AG04450 (cell line): Measurements from ENCODE around the gene ERICH6. TPM values are rescaled to one million over a fixed set of nuclear protein-coding genes. Genes with fewer than 3 reads are reported as not detected.

Source experiments
- CTCF ChIA-PET: fragments of 300-600, 350-600 bp; formaldehyde crosslinking; extraction: SDS; loops from one replicate; lab custom pipeline; 2022; ENCODE audit warnings: antibody characterized with exemption, inconsistent platforms; lab: Charles Lee
- POLR2A ChIA-PET: fragments of 350-600 bp; formaldehyde crosslinking; extraction: SDS; loops from one replicate; lab custom pipeline; 2021; ENCODE audit warnings: antibody characterized with exemption, inconsistent platforms; lab: Yijun Ruan, JAX
- DNase-seq: peaks from one replicate; pipeline ENCODE4 v3.0.0-alpha.2; 2011; ENCODE audit warnings: low read depth, low spot score
- H3K27ac ChIP-seq: one replicate; pipeline ENCODE4 v1.5.1; 2012; ENCODE audit warnings: low read depth, low read length, control low read depth
- H3K27me3 ChIP-seq: one replicate; pipeline ENCODE4 v1.6.0; 2012; ENCODE audit warnings: low read length; ENCODE audit not compliant: control insufficient read depth, insufficient read depth
- H3K4me3 ChIP-seq: 2 replicates; pipeline ENCODE4 v1.5.1; 2011; ENCODE audit warnings: mild to moderate bottlenecking, low read depth, low read length, control low read depth
- H3K9me3 ChIP-seq: 2 replicates; pipeline ENCODE4 v1.5.1; 2012; ENCODE audit warnings: low read length; ENCODE audit not compliant: control insufficient read depth, insufficient read depth
- polyA plus RNA-seq: library from polyadenylated mRNA; depleted of rRNA; stranded (reverse); fragments of >200 nt; gene quantifications from 2 replicates; pipeline ENCODE4 v1.2.3, GENCODE V29; 2011
- TF ChIP-seq, protein P1 (sequence below): IDR thresholded peaks from 2 replicates; pipeline ENCODE4 v1.5.1; 2011; ENCODE audit warnings: low read depth, low read length, control low read depth, inconsistent platforms

ERICH6 gene
- polyA plus RNA-seq, 1 experiment: not detected

DNA sequence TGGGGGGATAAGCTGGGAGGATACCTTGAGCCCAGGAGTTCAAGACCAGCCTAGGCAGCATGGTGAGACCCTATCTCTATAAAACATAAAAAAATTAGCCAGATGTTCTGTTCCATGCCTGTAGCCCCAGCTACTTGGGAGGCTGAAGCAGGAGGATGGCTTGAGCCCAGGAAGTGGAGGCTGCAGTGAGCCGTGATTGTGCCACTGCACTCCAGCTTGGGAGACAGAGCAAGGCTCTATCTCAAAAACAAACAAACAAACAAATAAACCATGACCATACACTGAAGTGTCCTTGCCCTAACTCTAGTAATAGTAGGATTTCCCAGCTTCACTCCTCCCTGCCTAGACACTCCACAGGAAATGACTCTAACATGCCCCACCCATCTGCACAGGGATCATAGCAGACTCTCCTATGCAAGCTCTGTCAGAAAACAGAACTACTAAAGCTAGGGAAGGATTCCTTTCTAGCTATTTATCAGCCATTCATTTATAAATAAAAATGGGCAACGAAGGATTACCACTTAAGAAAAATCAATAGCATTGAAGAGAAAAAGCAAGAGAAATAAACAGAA lies 4.6 kb downstream of the ERICH6 start:
- Histone ChIP-seq H3K4me3 (no peak overlapping the region), H3K27me3 (no peaks in the 10 kb centered on the region), H3K9me3 (no peaks in the 10 kb centered on the region; the same call in 1 of the 2 replicates), H3K27ac (no peak overlapping the region)
- ChIA-PET POLR2A (interaction anchor here (1.1 kb wide), 1 partner anchor 64 kb away, joined by 4 read pairs; the partner anchor contains the start of gene SIAH2), CTCF (interaction anchor here (0.6 kb wide), 1 partner anchor 165 kb away, joined by 4 read pairs; no protein-coding TSS in a partner anchor)
- TF ChIP-seq, protein P1, sequence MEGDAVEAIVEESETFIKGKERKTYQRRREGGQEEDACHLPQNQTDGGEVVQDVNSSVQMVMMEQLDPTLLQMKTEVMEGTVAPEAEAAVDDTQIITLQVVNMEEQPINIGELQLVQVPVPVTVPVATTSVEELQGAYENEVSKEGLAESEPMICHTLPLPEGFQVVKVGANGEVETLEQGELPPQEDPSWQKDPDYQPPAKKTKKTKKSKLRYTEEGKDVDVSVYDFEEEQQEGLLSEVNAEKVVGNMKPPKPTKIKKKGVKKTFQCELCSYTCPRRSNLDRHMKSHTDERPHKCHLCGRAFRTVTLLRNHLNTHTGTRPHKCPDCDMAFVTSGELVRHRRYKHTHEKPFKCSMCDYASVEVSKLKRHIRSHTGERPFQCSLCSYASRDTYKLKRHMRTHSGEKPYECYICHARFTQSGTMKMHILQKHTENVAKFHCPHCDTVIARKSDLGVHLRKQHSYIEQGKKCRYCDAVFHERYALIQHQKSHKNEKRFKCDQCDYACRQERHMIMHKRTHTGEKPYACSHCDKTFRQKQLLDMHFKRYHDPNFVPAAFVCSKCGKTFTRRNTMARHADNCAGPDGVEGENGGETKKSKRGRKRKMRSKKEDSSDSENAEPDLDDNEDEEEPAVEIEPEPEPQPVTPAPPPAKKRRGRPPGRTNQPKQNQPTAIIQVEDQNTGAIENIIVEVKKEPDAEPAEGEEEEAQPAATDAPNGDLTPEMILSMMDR: no peak
- DNase-seq: no peak

- DNase-seq: no peak
- ChIA-PET POLR2A (no interaction called here), CTCF (no interaction called here)
- Histone ChIP-seq H3K9me3 (no peaks in the 10 kb centered on the region), H3K27ac (no peak overlapping the region), H3K27me3 (no peaks in the 10 kb centered on the region), H3K4me3 (no peak overlapping the region)
- TF ChIP-seq, protein P1: no peak
Observed at GRCh38 chr3:150697646-150698045, 6.1 kb downstream of the ERICH6 start.

DNA sequence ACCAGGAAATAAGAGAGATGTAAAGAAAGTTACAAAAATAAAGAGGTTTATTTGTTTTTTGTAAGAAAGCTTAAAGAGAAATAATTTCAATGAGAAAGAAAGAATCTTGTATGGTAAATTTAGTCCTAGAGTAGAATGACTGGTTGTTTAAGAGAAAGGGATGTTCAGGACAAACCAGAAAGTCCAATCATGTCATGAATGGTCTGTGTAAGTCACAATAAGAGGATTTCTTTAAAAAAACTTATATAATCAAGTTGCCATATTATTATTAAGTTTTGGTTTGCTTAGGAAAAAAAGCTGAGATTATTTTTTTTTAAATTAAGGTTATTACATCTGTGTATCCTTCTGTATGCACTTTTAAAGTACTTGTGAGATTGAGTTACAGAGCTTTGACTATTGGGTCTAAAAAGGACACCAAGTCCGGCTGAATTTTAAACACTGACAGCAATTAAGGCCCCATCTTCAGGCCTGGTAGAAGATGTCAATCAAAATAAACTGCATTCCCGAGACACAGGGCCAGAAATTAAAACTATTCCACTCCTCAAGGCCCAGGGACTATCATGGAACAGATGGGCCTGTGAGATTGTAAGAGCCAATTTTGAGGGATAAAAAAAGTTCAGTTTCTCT lies 12.2 kb downstream of the ERICH6 start:
- TF ChIP-seq, protein P1: no peak
- no peak for DNase-seq
- no peaks in the 10 kb centered on the region for H3K27me3 ChIP-seq
- CTCF ChIA-PET: no interaction called here
- H3K27ac ChIP-seq: no peak overlapping the region
- POLR2A ChIA-PET: no interaction called here
- no peaks in the 10 kb centered on the region; the same call in 1 of the 2 replicates for H3K9me3 ChIP-seq
- H3K4me3 ChIP-seq: no peak overlapping the region

DNA sequence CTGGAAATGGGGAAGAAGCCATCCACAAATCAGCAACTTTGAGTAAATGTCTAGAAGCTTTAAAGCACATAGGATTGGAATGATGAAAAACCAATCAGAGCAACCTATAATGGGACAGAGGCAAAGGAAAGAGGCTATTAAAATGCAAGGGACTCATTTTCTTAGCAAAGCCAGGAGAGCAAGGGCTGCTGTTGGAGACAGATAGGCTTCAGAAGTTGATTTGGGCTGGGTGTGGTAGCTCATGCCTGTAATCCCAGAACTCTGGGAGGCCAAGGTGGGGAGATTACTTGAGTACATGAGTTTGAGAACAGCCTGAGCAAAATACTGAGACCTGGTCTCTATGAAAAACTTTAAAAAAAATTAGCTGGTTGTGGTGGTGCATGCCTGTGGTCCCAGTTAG lies 16.1 kb downstream of the ERICH6 start:
- DNase-seq: no peak
- Histone ChIP-seq H3K27me3 (no peaks in the 10 kb centered on the region), H3K4me3 (no peak overlapping the region), H3K9me3 (no peaks in the 10 kb centered on the region; the same call in 1 of the 2 replicates), H3K27ac (no peak overlapping the region)
- ChIA-PET CTCF (no interaction called here), POLR2A (no interaction called here)
- TF ChIP-seq, protein P1: no peak

GRCh38 chr3:150682824-150683223 lies 20.9 kb downstream of the ERICH6 start:
- CTCF ChIA-PET: no interaction called here
- Histone ChIP-seq H3K27ac (no peak overlapping the region), H3K9me3 (no peaks in the 10 kb centered on the region), H3K4me3 (no peak overlapping the region), H3K27me3 (no peaks in the 10 kb centered on the region)
- POLR2A ChIA-PET: no interaction called here
- TF ChIP-seq, protein P1: no peak
- no peak for DNase-seq
